ENCODE data around the gene RBM45.

RBM45 gene

GRCh38 chr2:178163395-178163794, 51.2 kb downstream of the RBM45 start:
- DNase-seq = no peak

- DNase-seq = no peak
Measured at GRCh38 chr2:178163911-178164310, 51.7 kb downstream of the RBM45 start.

GRCh38 chr2:178173657-178174056, 61.4 kb downstream of the RBM45 start:
- DNase-seq = no peak

GRCh38 chr2:178177066-178177679, 64.9 kb downstream of the RBM45 start:
- no peak for DNase-seq

Measured in NCI-H345 (cell line).